SK-N-SH (cell line): ENCODE results near the gene METTL27. TPM values are rescaled to one million over a fixed set of nuclear protein-coding genes. Genes with fewer than 3 reads are reported as not detected.

ENCODE experiments used
- CTCF ChIA-PET: fragments of 300-600, 350-600 bp; formaldehyde crosslinking; extraction: SDS; loops from one replicate; lab custom pipeline; 2021; lab: Yijun Ruan, JAX
- POLR2A ChIA-PET: fragments of 350-600 bp; sonication (Branson Sonifier 250); formaldehyde crosslinking; extraction: SDS; loops from one replicate; lab custom pipeline; 2020; ENCODE audit warnings: antibody characterized with exemption, inconsistent platforms; lab: Yijun Ruan, JAX
- DNase-seq: peaks from one replicate; pipeline ENCODE4 v3.0.0; 2012
- H2AFZ ChIP-seq: fragments of 200-600 bp; sonication (generic); 2 replicates; pipeline ENCODE4 v1.8.1; 2016; ENCODE audit warnings: antibody characterized with exemption, mild to moderate bottlenecking, low read depth
- H3F3A ChIP-seq: fragments of 200-600 bp; sonication (generic); replicated peaks from 2 replicates; pipeline ENCODE3; 2016; ENCODE audit warnings: antibody characterized with exemption, mild to moderate bottlenecking; ENCODE audit not compliant: insufficient read depth
- H3K27ac ChIP-seq, 2 experiments: fragments of 200-500 bp in 1 of 2; fragments of 200-600 bp in 1 of 2; sonication (Bioruptor generic) in 1 of 2; sonication (generic), shearing (Covaris generic) in 1 of 2; 2 replicates each; pipeline versions ENCODE4 v1.5.1 to v1.6.1; 2014 to 2016; ENCODE audit warnings: low read depth in 2 of 2, inconsistent platforms in 1 of 2, low read length in 1 of 2, mild to moderate bottlenecking in 1 of 2, mixed read lengths in 1 of 2
- H3K27me3 ChIP-seq: fragments of 200-600 bp; sonication (generic), shearing (Covaris generic); 2 replicates; pipeline ENCODE4 v1.6.1; 2016; ENCODE audit warnings: mixed run types; ENCODE audit not compliant: insufficient read depth
- H3K36me3 ChIP-seq, 2 experiments: fragments of 200-500 bp in 1 of 2; fragments of 200-600 bp in 1 of 2; sonication (Bioruptor generic) in 1 of 2; sonication (generic) in 1 of 2; replicated peaks in 1 of 2; 2 replicates each; pipeline versions ENCODE3 to v1.5.1; 2014 to 2016; ENCODE audit warnings: low read length in 1 of 2, mild to moderate bottlenecking in 1 of 2; ENCODE audit not compliant: insufficient read depth in 2 of 2, control insufficient read depth in 1 of 2
- H3K4me1 ChIP-seq, 2 experiments: fragments of 200-500 bp in 1 of 2; fragments of 200-600 bp in 1 of 2; sonication (Bioruptor generic) in 1 of 2; sonication (generic), shearing (Covaris generic) in 1 of 2; 2 replicates each; pipeline versions ENCODE4 v1.5.1 to v1.6.1; 2014 to 2016; ENCODE audit warnings: low read depth in 1 of 2, low read length in 1 of 2, mixed run types in 1 of 2; ENCODE audit not compliant: insufficient read depth in 2 of 2, control insufficient read depth in 1 of 2
- H3K4me2 ChIP-seq: fragments of 200-600 bp; sonication (generic), shearing (Covaris generic); 2 replicates; pipeline ENCODE4 v1.6.1; 2017; ENCODE audit warnings: mixed run types
- H3K4me3 ChIP-seq, 2 experiments: fragments of 200-500 bp in 1 of 2; fragments of 200-600 bp in 1 of 2; sonication (Bioruptor generic) in 1 of 2; sonication (generic), shearing (Covaris generic) in 1 of 2; 2 replicates each; pipeline versions ENCODE4 v1.5.1 to v1.8.1; 2014 to 2016; ENCODE audit warnings: low read depth in 2 of 2, inconsistent platforms in 1 of 2, low read length in 1 of 2, mild to moderate bottlenecking in 1 of 2, mixed read lengths in 1 of 2, moderate library complexity in 1 of 2
- H3K79me2 ChIP-seq: fragments of 200-600 bp; sonication (generic); 2 replicates; pipeline ENCODE4 v1.8.1; 2017; ENCODE audit warnings: mild to moderate bottlenecking; ENCODE audit not compliant: insufficient read depth
- H3K9ac ChIP-seq: fragments of 200-600 bp; sonication (generic); 2 replicates; pipeline ENCODE4 v1.6.1; 2017; ENCODE audit warnings: mixed run types
- H3K9me2 ChIP-seq: fragments of 200-600 bp; sonication (generic); 2 replicates; pipeline ENCODE4 v1.6.1; 2017; ENCODE audit warnings: mixed run types
- H3K9me3 ChIP-seq: fragments of 200-600 bp; sonication (generic); 2 replicates; pipeline ENCODE4 v1.6.1; 2017; ENCODE audit warnings: mixed run types, mild to moderate bottlenecking, moderate library complexity
- H4K20me1 ChIP-seq: fragments of 200-600 bp; sonication (generic); 2 replicates; pipeline ENCODE4 v1.6.1; 2017; ENCODE audit warnings: mild to moderate bottlenecking, mixed run types; ENCODE audit not compliant: insufficient read depth
- CHD2 ChIP-seq: fragments of 150-350 bp; IDR thresholded peaks from 2 replicates; pipeline ENCODE4 v1.6.1; 2018; ENCODE audit warnings: low read length; ENCODE audit not compliant: partially characterized antibody
- CTCF ChIP-seq: fragments of 200-600 bp; sonication (generic); IDR thresholded peaks from 2 replicates; pipeline ENCODE4 v1.6.1; 2017; ENCODE audit warnings: antibody characterized with exemption, mild to moderate bottlenecking, moderate library complexity
- ELF1 ChIP-seq: IDR thresholded peaks from 2 replicates; pipeline ENCODE4 v1.4.0; 2012
- EP300 ChIP-seq, 2 experiments: IDR thresholded peaks; 2 replicates each; pipeline versions ENCODE4 v1.4.0 to v1.6.1; 2012; ENCODE audit warnings: borderline replicate concordance in 1 of 2, low read depth in 1 of 2, low read length in 1 of 2
- EZH2phosphoT487 ChIP-seq: fragments of 200-600 bp; sonication (generic); IDR thresholded peaks from 2 replicates; pipeline ENCODE4 v1.6.1; 2017; ENCODE audit warnings: low read depth, mixed run types, mild to moderate bottlenecking, antibody characterized with exemption, moderate library complexity, borderline replicate concordance
- FOSL2 ChIP-seq: IDR thresholded peaks from 2 replicates; pipeline ENCODE4 v1.4.0; 2012; ENCODE audit warnings: low read depth, mild to moderate bottlenecking, moderate library complexity, borderline replicate concordance
- FOXJ3 ChIP-seq: sonication (generic); formaldehyde crosslinking; IDR thresholded peaks from 2 replicates; pipeline ENCODE4 v1.5.1; 2020; ENCODE audit warnings: mild to moderate bottlenecking, missing genetic modification reagents
- FOXM1 ChIP-seq: IDR thresholded peaks from 2 replicates; pipeline ENCODE4 v1.4.0; 2012; ENCODE audit warnings: low read depth, mild to moderate bottlenecking
- GATA2 ChIP-seq: sonication (generic); formaldehyde crosslinking; IDR thresholded peaks from 2 replicates; pipeline ENCODE4 v1.5.0; 2020; ENCODE audit warnings: mild to moderate bottlenecking, missing genetic modification reagents
- MAX ChIP-seq: IDR thresholded peaks from 2 replicates; pipeline ENCODE4 v1.4.0; 2012; ENCODE audit warnings: low read depth
- MEF2A ChIP-seq: IDR thresholded peaks from 2 replicates; pipeline ENCODE4 v1.4.0; 2012; ENCODE audit warnings: low read depth, borderline replicate concordance
- NFIC ChIP-seq: IDR thresholded peaks from 2 replicates; pipeline ENCODE4 v1.4.0; 2012; ENCODE audit warnings: borderline replicate concordance
- NRF1 ChIP-seq: IDR thresholded peaks from 2 replicates; pipeline ENCODE4 v1.6.1; 2012; ENCODE audit warnings: low read depth, mild to moderate bottlenecking, low read length
- PBX3 ChIP-seq: IDR thresholded peaks from 2 replicates; pipeline ENCODE4; 2012
- POLR2AphosphoS5 ChIP-seq: IDR thresholded peaks from 2 replicates; pipeline ENCODE4 v1.6.1; 2012; ENCODE audit warnings: low read depth, low read length
- RAD21 ChIP-seq: IDR thresholded peaks from 2 replicates; pipeline ENCODE4 v1.6.1; 2012; ENCODE audit warnings: mild to moderate bottlenecking, low read length
- RCOR1 ChIP-seq: fragments of 150-350 bp; IDR thresholded peaks from 2 replicates; pipeline ENCODE4 v1.6.1; 2017; ENCODE audit warnings: antibody characterized with exemption, low read length
- RFX5 ChIP-seq: IDR thresholded peaks from 2 replicates; pipeline ENCODE4 v1.6.1; 2012; ENCODE audit warnings: mild to moderate bottlenecking, improper control_type of control experiment, low read length
- RXRA ChIP-seq: IDR thresholded peaks from 2 replicates; pipeline ENCODE4 v1.4.0; 2012; ENCODE audit warnings: low read depth, mild to moderate bottlenecking, borderline replicate concordance
- SIN3A ChIP-seq: IDR thresholded peaks from 2 replicates; pipeline ENCODE4 v1.6.1; 2012; ENCODE audit warnings: low read depth, mild to moderate bottlenecking, low read length, moderate library complexity, borderline replicate concordance
- TAF1 ChIP-seq: IDR thresholded peaks from 2 replicates; pipeline ENCODE4 v1.6.1; 2012; ENCODE audit warnings: low read depth, mild to moderate bottlenecking, low read length, moderate library complexity, borderline replicate concordance
- TCF12 ChIP-seq: IDR thresholded peaks from 2 replicates; pipeline ENCODE4 v1.4.0; 2012
- TEAD4 ChIP-seq: IDR thresholded peaks from 2 replicates; pipeline ENCODE4 v1.4.0; 2012; ENCODE audit warnings: mild to moderate bottlenecking, borderline replicate concordance; ENCODE audit not compliant: insufficient read depth
- USF1 ChIP-seq: IDR thresholded peaks from 2 replicates; pipeline ENCODE4 v1.4.0; 2012; ENCODE audit warnings: low read depth, borderline replicate concordance
- USF2 ChIP-seq: fragments of 150-350 bp; IDR thresholded peaks from 2 replicates; pipeline ENCODE4 v1.6.1; 2017; ENCODE audit warnings: antibody characterized with exemption, low read length, low read depth, borderline replicate concordance
- YY1 ChIP-seq: IDR thresholded peaks from 2 replicates; pipeline ENCODE4 v1.4.0; 2012; ENCODE audit warnings: low read depth, mild to moderate bottlenecking
- WGBS: methylation state at CpG from one replicate; pipeline ENCODE4 v1.1.6; 2017; ENCODE audit warnings: low lambda C conversion rate; 5-methylcytosine and 5-hydroxymethylcytosine counted together
- polyA plus RNA-seq, 3 experiments: library from polyadenylated mRNA; depleted of rRNA; stranded (reverse); fragments of >200 nt; gene quantifications; 2 replicates each; pipeline ENCODE4 v1.2.3, GENCODE V29; 2012

METTL27 gene
- polyA plus RNA-seq, 1 of the 3 experiments (the other 2 are of a cell fraction), result 3.1 TPM

- peak overlapping the region; percentile 97 for H2AFZ ChIP-seq
- peak overlapping the region; percentile 57 to 99 for H3K4me3 ChIP-seq
- peaks cover 4% of the 10 kb centered on the region; the same call in 1 of the 2 replicates for H3K79me2 ChIP-seq
- WGBS, result 67% methylated on average over 14 of the region's 15 CpGs
- peaks cover 11% of the 10 kb centered on the region for H3F3A ChIP-seq
- no peaks in the 10 kb centered on the region for H4K20me1 ChIP-seq
- H3K9me2 ChIP-seq, result no peaks in the 10 kb centered on the region
- peak overlapping the region; percentile 100 for H3K4me2 ChIP-seq
- peaks cover 0 to 8% of the 10 kb centered on the region in 2 experiments; a peak in 1 of 4 replicates for H3K4me1 ChIP-seq
- POLR2A ChIA-PET, result interaction anchor here (0.6 to 3.0 kb wide), 4 partner anchors 9 to 116 kb away, joined by 3 to 10 read pairs (median 4); no protein-coding TSS in a partner anchor
- no peak for TF ChIP-seq TCF12
- no peak for TF ChIP-seq RAD21
- no peak for TF ChIP-seq FOXM1
- TF ChIP-seq RFX5, result no peak
- 0 out of 2 replicates have a peak, but pooled peaks have one; percentile 32 for TF ChIP-seq RXRA
- TF ChIP-seq USF2, result no peak
- TF ChIP-seq SIN3A, result no peak
- no peak for TF ChIP-seq FOXJ3 (CRISPR knock-in tag)
- TF ChIP-seq NFIC, result no peak
- no peak for TF ChIP-seq RCOR1
- TF ChIP-seq GATA2 (CRISPR knock-in tag), result no peak
- TF ChIP-seq CTCF, result 0 out of 2 replicates have a peak, but pooled peaks have one; percentile 8
- TF ChIP-seq POLR2AphosphoS5, result no peak
- TF ChIP-seq USF1, result no peak
- no peak for TF ChIP-seq CHD2
- no peak for TF ChIP-seq NRF1
- TF ChIP-seq MEF2A, result no peak
- TF ChIP-seq MAX, result no peak
- TF ChIP-seq PBX3, result peak; percentile 54; the same call in 1 of the 2 replicates
- TF ChIP-seq YY1, result no peak
- no peak for TF ChIP-seq FOSL2
- no peak for TF ChIP-seq ELF1
- TF ChIP-seq EZH2phosphoT487, result no peak
- TF ChIP-seq TEAD4, result no peak
- no peak for TF ChIP-seq EP300 (IDR thresholded peaks at IDR 0.05; ENCODE audit: borderline replicate concordance in 1 of 2, low read depth in 1 of 2, low read length in 1 of 2)
- no peak for TF ChIP-seq TAF1
- no peaks in the 10 kb centered on the region for H3K36me3 ChIP-seq
- peak; percentile 69 for DNase-seq
- peak overlapping the region; percentile 57 to 76; a peak in 2 of 4 replicates for H3K27ac ChIP-seq
- H3K9me3 ChIP-seq, result no peaks in the 10 kb centered on the region
- CTCF ChIA-PET, result interaction anchor here (0.6 to 11.5 kb wide), 8 partner anchors 9 to 440 kb away, joined by 3 to 80 read pairs (median 3); no protein-coding TSS in a partner anchor
- peak overlapping the region; percentile 96 for H3K9ac ChIP-seq
- H3K27me3 ChIP-seq, result no peaks in the 10 kb centered on the region
These were observed 638 bp downstream of the METTL27 start for GRCh38 chr7:73841689-73842066.
